GM18861 (cell line): ENCODE measurements around the gene USP40.
A peak's percentile ranks its signal among the peaks of the same experiment; 100 is the strongest.

Experiments
- ATAC-seq: cut with Tn5 transposase; IDR thresholded peaks from one replicate; pipeline ENCODE4 v1.9.1; 2021; ENCODE audit not compliant: unreplicated experiment

Gene USP40

DNA sequence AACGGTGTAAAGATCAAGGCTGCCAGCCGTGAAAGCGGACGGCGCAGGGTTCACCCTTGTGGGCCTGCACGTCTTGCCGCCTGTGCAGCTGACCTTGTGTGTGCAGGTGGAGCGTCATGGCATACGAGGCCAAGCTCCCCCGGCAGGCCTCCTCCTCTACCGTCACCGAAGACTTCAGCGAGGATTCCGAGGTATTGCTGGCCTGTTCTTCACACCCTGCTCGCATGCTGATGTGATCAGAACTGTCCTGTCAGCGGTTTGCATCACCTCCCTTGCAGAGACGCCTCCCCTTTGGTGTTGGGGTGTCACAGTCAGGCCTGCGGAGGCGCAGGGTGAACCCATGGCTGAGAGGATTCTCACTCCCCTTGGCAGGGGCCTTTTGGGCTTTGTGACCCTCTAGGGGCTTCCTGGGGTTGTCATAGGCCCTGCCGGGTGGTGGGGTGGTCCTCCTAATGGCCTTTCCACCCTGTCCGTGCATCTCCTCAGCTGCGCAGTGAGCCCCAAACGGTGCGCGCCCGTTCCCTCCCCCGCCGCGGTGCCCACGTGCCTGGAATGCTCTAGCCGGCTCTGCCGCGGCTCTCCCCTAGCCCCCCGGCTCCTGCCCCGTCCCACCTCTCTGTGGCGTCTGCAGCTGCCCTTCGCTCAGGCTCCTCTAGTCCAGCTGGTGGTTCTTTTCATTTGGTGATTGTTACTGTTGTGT is 119.8 kb downstream of the USP40 start:
- no peak for ATAC-seq

DNA sequence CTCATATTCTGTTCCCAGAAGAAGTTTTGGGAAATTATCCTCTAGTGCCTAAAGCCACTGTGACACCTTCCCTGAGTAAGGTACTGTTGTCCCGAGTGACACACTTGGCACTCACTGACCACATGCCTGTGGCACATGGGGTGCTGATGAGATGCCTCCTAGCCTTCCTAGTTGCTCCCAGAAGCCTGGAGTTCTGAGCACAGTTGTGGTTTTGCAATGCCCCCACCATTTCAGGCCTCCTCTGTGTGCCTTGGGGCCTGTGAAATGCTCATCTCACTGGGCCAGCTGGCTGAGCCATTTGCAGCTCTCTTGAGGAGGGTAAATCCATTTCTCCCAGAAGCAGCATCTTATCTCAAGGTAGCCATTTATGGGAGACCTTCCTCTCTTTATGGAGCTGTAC is 120.5 kb downstream of the USP40 start:
- no peak for ATAC-seq

GRCh38 chr2:233445152-233445830 is 121.3 kb downstream of the USP40 start:
- no peak for ATAC-seq

DNA sequence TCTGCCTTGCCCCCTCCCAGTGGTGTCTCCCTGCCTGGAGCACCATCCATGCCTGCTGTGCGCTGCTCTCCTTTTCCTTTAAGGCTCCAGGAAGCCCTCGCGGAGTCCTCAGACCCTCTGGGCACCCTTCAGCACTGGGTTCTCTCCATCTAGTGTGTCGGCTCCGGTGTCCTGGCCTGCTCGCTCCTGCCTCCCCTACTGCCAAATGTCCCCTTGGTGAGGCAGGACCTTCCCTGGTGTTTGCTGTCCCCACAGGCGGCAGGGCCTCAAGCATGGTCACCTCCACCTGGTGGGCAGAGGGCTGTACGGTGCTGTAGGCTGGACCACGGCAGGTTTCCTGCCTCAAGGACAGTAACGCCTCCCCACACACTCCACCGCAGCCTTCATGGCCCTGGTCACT is 122.1 kb downstream of the USP40 start:
- no peak for ATAC-seq

DNA sequence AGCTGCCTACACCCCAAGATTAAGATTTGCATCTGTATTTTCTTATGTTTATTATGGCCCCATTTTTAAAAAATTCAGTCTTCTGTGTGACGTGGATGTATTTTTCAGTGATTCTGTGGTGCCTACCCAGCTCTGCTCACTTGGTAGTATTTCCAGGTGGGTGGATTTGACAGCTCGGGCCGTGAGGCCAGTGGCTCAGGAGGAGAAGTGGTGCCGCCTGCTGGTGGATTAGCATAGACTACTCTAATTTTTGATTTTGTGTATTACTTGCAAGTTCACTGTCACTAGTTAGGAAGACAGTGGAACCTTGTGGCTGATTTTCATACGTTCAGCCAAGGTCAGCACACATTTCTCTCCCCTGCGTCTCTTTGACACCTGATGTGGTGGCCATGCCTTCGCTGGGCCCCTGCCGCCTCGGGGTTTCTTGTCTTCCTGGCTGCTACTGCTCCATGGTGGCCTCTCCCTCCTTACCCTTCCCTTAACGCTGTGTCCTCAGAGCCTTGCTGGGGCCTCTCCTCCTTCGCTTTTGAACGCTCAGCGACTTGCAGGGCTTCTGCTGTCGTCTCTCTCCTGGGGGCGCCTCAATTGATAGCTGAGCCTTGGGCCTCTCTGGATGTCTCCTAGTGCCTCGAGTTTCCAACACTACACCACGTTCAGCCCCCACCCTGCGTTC is 122.9 kb downstream of the USP40 start:
- ATAC-seq: peak; percentile 69

GRCh38 chr2:233442028-233442310 is 124.6 kb downstream of the USP40 start:
- ATAC-seq: no peak

DNA sequence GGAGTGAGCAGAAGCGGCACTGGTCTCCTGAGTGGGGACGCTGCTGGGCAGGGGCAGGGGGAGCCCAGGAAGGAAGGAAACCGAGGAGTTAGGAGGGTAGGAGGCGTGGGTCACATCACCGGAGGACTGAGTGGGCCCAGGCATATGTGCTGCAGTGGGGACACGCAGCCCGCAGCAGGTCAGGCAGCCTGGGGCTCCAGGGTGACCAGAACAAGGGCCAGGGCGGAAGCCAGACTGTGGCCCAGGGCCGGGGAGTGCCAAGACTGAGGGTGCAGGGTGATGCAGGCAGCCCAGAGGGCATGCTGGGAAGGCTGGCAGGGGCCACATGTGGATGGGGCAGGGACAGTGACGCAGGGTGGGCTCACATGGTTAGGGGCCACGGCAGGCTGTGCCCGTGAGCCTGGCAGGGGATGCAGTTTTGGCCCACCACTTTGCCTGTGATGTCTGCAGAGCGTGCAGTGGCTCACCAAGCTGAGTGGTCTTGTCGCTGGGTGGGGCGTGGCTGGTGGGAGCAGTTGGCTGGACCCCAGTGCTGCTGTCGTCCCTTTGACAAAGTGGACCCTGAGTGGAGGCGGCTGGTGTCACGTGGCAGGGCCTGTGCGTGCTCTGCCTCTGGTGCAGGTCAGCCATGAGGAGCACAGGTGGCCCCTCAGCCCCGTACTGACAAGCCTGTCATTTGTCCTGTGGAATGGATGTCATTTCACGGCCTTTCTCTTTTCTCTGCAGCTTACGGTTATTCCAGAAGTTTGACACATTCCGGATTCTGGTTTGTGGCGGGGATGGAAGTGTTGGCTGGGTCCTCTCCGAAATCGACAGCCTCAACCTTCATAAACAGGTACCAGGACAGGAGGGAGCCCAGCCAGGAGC is 125.2 kb downstream of the USP40 start:
- no peak for ATAC-seq

DNA sequence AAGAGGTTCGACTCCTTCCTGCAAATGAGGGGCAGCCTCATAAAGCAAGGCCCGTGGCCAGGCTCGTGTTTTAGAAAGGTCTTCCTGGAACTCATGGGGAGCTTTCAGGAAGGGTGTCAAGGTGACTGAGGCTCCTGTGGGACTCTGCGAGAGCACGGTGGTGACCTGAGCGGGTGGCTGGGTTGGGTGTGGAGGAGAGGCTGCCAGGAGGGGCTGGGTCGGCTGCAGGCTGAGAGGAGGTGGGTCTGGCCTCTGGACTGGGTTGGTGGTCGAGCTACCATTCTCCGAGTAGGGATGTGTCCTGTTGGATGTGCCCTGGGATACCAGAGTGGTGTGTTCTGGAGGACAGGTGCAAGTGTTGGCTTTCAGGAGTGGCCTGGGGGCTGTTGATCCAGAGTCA is 125.9 kb downstream of the USP40 start:
- no peak for ATAC-seq

GRCh38 chr2:233440314-233440713 is 126.3 kb downstream of the USP40 start:
- ATAC-seq: no peak

DNA sequence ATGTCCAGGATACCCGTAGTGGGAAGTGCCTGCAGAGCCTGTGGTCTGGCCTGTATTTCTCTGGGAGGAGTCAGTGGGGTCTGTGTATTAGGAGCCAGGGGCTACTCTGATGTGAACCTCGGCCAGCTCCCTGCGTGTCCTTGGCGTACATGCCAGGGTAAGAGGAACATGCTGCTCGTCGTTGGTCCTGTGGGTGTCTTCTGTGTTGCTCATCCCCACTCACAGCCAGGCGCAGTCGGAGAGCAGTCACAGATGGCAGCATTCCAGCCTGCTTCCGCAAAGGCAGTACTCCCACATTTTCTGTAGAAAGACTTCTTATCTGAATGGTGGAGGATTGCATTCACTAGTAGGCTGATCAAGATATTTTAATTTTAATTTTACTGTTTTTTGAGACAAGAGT is 127.4 kb downstream of the USP40 start:
- no peak for ATAC-seq

DNA sequence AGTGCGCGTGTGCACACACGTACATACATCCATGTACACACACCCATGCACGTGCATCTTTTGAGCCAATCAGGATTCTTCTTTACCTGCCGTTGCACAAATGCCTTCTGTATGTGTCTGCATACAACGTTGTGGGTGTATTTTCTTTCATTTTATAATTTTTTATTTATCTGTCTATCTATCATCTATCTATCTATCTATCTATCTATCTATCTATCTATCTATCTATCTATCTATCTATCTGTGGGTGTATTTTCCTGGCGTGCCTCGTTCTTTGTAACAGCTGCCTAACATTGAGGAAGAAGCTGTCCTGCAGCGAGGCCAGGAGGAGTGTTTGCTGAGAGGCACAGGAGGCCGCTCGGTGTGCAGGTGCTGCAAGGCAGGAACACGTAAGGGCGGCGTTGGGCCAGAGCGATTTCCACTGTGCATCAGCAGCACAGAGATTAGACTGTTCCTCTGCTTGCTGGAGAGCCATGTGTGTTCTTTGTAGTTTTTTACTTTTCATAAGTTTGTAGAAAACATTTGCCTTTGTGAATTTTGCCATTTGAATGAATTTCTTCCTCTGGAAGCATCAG is 127.9 kb downstream of the USP40 start:
- no peak for ATAC-seq

DNA sequence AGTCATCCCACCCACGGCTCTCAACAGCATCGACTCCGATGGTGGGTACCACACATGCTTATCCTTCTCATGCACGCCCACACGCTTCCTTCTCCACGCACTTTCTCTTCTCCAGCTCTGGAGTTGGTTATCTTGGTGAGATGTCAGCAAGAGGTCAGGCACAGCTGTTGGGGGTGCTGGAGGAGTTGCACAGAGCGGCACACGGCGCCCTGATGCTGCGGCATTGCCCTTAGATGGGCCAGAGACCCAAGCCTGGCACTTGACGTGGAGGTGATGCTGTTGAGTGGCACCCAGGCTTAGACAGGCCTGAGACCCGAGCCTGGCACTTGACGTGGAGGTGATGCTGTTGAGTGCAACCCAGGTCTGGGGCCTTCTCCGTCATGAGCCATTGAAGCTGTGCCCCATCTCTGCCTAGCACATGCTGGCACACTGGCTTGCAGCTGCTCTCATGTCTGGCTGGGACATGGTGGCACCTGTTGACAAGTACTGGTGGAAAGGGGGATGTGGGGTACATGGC is 129.1 kb downstream of the USP40 start:
- ATAC-seq: no peak

DNA sequence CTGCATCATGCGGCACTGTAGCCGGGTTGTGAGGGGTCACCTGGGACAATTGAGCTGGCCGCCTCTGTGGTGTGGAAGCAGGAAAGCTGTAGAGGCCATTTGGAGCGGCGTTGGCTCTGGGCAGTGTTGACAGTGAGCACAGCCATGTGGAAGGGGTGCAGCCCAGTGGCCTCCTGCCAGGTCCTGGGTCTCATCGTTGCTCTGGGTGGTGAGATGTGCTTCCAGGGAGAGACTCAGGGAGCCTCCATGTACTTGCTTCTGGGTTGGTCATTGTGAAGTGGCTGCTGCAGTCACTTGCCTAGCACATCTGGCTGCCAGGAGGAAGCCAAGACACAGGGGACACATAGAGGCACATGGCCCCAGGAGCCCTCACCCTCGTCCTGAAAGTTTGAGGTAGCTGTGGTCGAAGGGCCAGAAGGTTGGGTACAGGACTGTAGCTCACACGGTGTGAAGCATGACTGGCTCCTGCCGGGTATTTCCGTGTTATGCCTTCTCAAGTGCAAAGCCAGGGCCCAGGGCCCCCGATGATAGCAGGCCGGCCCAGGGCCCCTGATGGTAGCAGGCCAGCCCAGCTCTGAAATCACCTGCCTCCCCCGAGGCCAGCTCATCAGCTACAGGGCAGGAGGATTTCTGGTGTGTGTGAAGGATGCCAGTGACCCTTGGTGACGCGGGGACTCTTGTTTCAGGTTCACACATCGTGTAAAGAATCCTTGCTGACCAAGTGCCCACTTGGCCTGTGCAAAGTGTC is 129.7 kb downstream of the USP40 start:
- no peak for ATAC-seq

DNA sequence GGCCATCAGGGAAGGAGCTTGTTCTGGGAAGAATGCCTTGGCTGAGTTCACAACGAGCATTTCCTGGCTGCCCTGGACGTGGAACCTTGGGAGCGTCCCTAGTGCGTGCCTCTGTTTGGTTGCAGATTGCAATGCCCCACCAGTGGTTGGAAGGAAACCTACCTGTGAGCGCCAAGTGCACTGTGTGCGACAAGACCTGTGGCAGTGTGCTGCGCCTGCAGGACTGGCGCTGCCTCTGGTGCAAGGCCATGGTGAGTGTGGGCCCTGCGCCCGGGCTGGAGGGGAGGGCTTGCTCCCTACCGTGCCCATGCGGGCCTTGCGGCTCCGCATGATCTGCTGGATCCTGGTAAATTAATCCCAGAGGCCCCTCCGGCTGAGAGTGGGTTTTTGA is 130.4 kb downstream of the USP40 start:
- ATAC-seq: no peak

DNA sequence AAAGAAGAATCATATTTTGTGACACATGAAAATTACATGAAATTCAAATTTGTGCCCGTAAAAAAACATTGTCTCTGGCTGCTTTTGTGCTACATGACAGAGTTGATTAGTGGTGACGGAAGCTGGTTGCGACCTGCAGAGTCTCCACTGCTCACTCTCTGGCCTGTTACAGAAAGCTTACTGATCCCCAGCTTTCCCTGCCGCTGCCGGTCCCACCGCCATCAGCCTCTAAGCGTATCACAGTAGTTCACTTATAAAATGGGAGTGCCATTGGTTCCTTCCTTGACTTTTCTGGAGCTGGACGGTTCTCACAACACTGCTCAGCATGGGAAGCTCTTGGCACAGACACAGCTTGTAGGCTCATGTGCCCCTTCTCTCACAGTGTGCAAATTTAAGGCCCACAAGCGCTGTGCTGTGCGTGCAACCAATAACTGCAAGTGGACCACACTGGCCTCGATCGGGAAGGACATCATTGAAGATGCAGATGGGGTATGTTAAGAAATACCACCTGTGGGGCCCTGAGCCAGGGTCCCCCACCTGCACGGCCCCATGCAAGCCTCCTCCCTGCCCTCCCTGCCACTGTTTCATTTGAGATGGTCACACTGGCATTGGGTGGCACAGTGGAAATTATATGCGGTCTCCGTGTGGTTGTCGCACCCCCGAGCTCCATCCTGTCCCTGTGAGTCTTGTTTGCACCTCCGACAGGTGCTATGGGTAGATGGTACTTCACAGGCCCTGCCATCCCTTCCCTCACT is 131.0 kb downstream of the USP40 start:
- ATAC-seq: no peak

DNA sequence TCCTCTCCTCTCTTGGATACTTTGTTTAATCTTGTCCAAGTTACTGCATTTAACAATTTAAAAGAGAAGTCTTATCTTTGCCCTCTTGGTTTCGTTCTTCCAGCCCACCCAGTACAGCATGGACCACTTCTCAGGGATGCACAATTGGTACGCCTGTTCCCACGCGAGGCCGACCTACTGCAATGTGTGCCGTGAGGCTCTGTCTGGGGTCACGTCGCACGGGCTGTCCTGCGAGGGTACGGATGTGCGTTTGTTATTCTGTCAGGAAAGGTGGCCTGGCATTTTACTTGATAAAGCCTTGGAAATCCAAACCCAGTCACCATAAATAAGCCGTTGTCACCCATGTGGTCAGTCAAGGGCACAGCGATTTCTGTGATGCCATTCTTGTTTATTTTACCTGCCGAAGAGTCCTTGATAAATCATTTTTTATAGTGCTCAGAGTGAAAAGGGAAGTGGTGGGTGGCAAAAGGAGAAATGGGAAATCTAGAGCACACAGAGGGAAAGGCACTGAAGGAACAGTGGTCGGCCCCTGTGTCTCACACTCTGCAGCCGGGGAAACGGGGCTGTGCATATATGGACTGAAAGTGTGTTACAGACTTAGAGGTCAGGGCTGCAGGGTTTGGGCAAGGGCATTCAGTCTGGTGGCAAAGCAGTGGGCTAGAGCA is 131.8 kb downstream of the USP40 start:
- no peak for ATAC-seq

GRCh38 chr2:233433794-233434193 is 132.8 kb downstream of the USP40 start:
- no peak for ATAC-seq

DNA sequence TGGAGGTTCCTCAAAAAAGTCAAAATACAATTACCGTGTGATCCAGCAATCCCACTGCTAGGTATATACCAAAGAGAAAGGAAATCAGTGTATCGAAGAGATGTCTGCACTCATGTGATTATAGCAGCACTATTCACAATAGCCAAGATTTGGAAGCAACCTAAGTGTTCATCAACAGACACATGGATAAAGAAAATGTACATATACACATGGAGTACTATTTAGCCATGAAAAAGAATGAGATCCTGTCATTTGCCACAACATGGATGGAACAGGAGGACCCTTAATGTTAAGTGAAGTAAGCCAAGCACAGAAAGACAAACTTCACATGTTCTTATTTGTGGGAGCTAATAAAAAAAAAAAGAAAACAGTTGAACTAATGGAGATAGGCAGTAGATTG is 133.6 kb downstream of the USP40 start:
- no peak for ATAC-seq

- no peak for ATAC-seq
Measured at GRCh38 chr2:233430651-233431050, 135.9 kb downstream of the USP40 start.
